Adipocyte (in vitro differentiated cells): Measurements from ENCODE around the gene CCNQ.
A peak's percentile ranks its signal among the peaks of the same experiment; 100 is the strongest.

ENCODE experiments used
- DNase-seq: peaks from one replicate; pipeline ENCODE4 v3.0.0-alpha.2; 2015; ENCODE audit warnings: low read depth
- H3K27me3 ChIP-seq: replicated peaks from 2 replicates; pipeline ENCODE4 v1.7.0; 2013; ENCODE audit warnings: mild to moderate bottlenecking, low read length, moderate library complexity; ENCODE audit not compliant: control insufficient read depth, insufficient read depth
- H3K36me3 ChIP-seq: 2 replicates; pipeline ENCODE4 v1.7.0; 2013; ENCODE audit warnings: low read length, mild to moderate bottlenecking, moderate library complexity; ENCODE audit not compliant: control insufficient read depth, insufficient read depth, severe bottlenecking
- H3K4me1 ChIP-seq: 2 replicates; pipeline ENCODE4 v1.7.0; 2013; ENCODE audit warnings: mild to moderate bottlenecking, low read length, moderate library complexity; ENCODE audit not compliant: control insufficient read depth, insufficient read depth
- H3K4me3 ChIP-seq: 2 replicates; pipeline ENCODE4 v1.7.0; 2013; ENCODE audit warnings: mild to moderate bottlenecking, low read length, moderate library complexity
- H3K9ac ChIP-seq: 2 replicates; pipeline ENCODE4 v1.7.0; 2013; ENCODE audit warnings: mild to moderate bottlenecking, low read length, moderate library complexity
- H3K9me3 ChIP-seq: 2 replicates; pipeline ENCODE4 v1.7.0; 2013; ENCODE audit warnings: mild to moderate bottlenecking, low read length, moderate library complexity; ENCODE audit not compliant: control insufficient read depth

The CCNQ gene

DNA sequence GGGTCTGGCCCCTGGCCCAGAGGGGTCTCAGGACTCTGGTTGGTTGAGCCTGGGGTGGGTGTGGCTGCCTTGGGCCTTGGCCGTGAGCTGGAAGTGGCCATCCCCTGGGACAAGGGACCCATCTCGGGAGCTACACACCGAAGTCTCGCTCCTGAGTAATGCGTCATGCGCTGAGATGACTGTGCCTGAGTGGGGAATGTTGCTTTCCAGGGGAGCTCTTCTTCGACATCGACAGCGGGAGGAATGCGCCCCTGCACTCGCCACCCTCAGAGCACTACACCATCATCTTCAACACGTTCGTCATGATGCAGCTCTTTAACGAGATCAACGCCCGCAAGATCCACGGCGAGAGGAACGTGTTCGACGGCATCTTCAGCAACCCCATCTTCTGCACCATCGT lies 38.5 kb downstream of the CCNQ start:
- Histone ChIP-seq H3K27me3 (peaks cover 28% of the 10 kb centered on the region), H3K9ac (no peak overlapping the region), H3K9me3 (no peaks in the 10 kb centered on the region)

DNA sequence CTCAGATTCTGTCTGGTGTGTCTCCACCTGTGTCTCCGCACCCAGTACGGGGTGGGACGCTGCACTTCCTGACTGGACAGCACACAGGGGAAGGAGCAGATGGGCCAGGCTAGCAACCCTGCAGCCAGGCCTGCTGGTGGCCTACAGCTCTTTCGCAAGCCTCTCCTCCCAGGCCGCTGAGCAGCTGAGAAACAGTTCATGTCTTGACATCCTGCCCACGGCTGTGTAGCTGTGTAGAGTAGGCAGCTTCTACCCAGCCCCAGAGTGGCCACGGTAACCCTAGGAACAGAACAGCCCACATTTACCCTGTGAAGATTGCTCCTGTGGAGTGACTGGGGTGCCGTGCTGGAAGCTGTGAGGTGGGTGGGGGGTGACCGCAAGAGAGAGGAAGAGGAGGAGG lies 38.9 kb downstream of the CCNQ start:
- H3K27me3 ChIP-seq: peaks cover 31% of the 10 kb centered on the region
- peaks cover 14% of the 10 kb centered on the region for H3K4me1 ChIP-seq
- no peaks in the 10 kb centered on the region for H3K36me3 ChIP-seq
- H3K9ac ChIP-seq: no peak overlapping the region
- no peak overlapping the region for H3K4me3 ChIP-seq
- DNase-seq: peak; percentile 43
- H3K9me3 ChIP-seq: no peaks in the 10 kb centered on the region

More for the DNA sequence above, 38.5 kb downstream of the CCNQ start:
- Histone ChIP-seq H3K4me3 (no peak overlapping the region), H3K36me3 (no peaks in the 10 kb centered on the region), H3K4me1 (peaks cover 14% of the 10 kb centered on the region)
- DNase-seq: no peak

DNA sequence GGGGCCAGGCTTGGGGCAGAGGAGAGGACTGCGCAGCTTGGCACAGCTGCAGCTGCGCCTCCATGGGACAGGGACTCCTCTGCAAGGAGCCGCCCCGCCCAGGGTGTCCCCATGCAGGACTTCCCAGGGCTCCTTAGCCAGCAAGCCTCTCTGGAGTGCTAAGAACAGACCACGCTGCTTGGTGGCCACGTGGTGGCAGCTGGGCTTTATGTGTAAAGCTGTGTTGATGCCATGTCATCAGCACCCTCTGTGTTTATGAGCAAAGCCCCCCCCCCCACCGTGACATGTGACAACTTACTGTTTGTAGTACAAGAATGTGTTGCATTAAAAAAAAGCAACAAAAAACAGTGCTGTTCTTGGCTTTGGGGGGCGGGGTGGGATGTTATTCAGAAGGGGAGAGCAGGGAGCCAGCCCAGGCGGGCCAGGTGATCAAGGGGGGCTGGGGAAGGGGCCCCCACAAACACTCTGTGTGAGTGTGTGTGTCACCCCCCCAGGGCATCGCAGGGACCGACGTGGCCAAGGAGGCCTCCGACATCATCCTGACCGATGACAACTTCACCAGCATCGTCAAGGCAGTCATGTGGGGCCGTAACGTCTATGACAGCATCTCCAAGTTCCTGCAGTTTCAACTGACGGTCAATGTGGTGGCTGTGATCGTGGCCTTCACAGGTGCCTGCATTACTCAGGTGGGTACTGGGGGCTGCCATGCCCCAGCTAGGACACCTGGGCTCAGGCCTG lies 41.2 kb downstream of the CCNQ start:
- Histone ChIP-seq H3K4me1 (peaks cover 14% of the 10 kb centered on the region), H3K9me3 (no peaks in the 10 kb centered on the region), H3K27me3 (peaks cover 37% of the 10 kb centered on the region), H3K4me3 (no peak overlapping the region), H3K9ac (no peak overlapping the region), H3K36me3 (no peaks in the 10 kb centered on the region)
- no peak for DNase-seq

DNA sequence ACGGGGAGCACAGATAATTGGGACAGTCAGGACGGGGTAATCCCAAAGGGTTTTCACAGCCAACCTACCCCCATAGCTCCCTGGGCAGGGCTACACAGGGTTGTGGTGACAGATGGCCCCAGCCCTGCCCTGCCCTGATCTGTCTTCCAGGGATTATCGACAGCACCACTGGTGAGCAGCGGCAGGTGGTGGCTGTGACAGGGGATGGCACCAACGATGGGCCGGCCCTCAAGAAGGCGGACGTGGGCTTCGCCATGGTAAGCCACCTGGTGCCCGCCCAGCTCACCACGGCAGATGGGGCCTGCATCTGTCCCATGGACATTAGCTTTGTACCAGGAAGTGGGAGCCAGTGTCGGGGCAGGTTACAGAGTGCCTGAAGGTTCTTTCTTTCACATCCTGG lies 42.2 kb downstream of the CCNQ start:
- peaks cover 31% of the 10 kb centered on the region for H3K27me3 ChIP-seq
- peaks cover 16% of the 10 kb centered on the region for H3K4me1 ChIP-seq
- DNase-seq: no peak
- no peaks in the 10 kb centered on the region for H3K36me3 ChIP-seq
- H3K9me3 ChIP-seq: no peaks in the 10 kb centered on the region
- no peak overlapping the region for H3K9ac ChIP-seq
- H3K4me3 ChIP-seq: no peak overlapping the region

DNA sequence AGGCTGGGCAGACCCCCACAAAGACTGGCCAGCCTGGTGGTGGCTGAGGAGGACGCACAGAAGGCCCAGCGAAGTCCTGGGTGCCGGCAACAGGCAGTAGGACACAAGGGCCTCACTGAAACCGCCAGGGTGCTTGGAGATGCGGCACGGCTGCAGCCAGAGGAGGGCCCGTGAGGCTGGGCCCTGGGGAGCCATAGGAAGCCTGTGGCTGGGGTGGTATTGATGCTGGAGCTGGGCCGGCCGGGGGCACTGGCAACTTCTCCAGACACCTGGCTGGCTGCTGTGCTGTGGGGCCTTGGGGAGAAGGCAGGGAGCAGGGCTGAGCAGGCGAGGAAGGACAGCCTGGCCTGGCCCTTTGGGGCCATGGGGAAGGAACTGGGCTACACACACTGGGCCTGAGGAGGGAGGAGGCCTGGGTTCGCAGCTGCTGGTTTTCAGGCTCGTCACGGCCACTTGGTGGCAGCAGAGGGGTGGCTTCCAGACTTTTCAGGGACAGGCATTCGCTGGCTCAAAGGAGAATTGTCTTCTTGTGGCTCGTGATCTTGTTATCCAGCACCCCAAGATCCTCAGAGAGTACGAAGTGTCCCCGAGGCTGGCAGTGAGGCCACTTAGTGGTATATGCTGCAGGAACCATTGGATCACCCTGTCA lies 44.3 kb downstream of the CCNQ start:
- Histone ChIP-seq H3K4me3 (no peak overlapping the region), H3K9ac (no peak overlapping the region), H3K36me3 (no peaks in the 10 kb centered on the region), H3K9me3 (no peaks in the 10 kb centered on the region), H3K4me1 (peaks cover 15% of the 10 kb centered on the region), H3K27me3 (peaks cover 37% of the 10 kb centered on the region)
- peak; percentile 75 for DNase-seq

GRCh38 chrX:153551135-153551534 lies 47.8 kb downstream of the CCNQ start:
- Histone ChIP-seq H3K9ac (no peak overlapping the region), H3K27me3 (peaks cover 54% of the 10 kb centered on the region), H3K9me3 (no peaks in the 10 kb centered on the region), H3K36me3 (no peaks in the 10 kb centered on the region), H3K4me1 (peaks cover 6% of the 10 kb centered on the region), H3K4me3 (no peak overlapping the region)
- peak; percentile 19 for DNase-seq

DNA sequence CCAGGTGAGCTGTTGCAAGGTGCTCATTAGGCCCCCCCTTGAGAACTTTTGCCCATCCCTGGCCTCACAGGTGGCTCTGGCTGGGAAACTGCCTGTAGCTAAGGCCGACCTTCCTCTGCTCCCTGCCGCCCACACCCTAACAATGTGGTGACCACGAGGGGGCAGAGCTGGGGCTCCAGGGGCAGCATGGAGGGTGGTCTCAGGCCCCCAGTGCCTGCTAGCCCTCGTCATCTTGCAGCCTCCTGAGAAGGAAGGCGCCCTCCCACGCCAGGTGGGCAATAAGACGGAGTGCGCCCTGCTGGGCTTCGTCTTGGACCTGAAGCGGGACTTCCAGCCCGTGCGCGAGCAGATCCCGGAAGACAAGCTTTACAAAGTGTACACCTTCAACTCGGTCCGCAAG lies 49.1 kb downstream of the CCNQ start:
- no peak overlapping the region for H3K4me3 ChIP-seq
- peaks cover 6% of the 10 kb centered on the region for H3K4me1 ChIP-seq
- no peaks in the 10 kb centered on the region for H3K9me3 ChIP-seq
- no peak overlapping the region for H3K9ac ChIP-seq
- no peaks in the 10 kb centered on the region for H3K36me3 ChIP-seq
- peaks cover 42% of the 10 kb centered on the region for H3K27me3 ChIP-seq
- DNase-seq: no peak

- Histone ChIP-seq H3K27me3 (peaks cover 42% of the 10 kb centered on the region), H3K4me3 (no peak overlapping the region), H3K36me3 (no peaks in the 10 kb centered on the region), H3K9me3 (no peaks in the 10 kb centered on the region), H3K4me1 (peaks cover 6% of the 10 kb centered on the region), H3K9ac (no peak overlapping the region)
- no peak for DNase-seq
Observed at GRCh38 chrX:153549231-153549630, 49.7 kb downstream of the CCNQ start.

- no peak for DNase-seq
- peaks cover 33% of the 10 kb centered on the region for H3K27me3 ChIP-seq
- H3K9ac ChIP-seq: no peak overlapping the region
- no peak overlapping the region for H3K4me3 ChIP-seq
- H3K4me1 ChIP-seq: peaks cover 6% of the 10 kb centered on the region
- no peaks in the 10 kb centered on the region for H3K9me3 ChIP-seq
- no peaks in the 10 kb centered on the region for H3K36me3 ChIP-seq
Observed at GRCh38 chrX:153547195-153547594, 51.7 kb downstream of the CCNQ start.

DNA sequence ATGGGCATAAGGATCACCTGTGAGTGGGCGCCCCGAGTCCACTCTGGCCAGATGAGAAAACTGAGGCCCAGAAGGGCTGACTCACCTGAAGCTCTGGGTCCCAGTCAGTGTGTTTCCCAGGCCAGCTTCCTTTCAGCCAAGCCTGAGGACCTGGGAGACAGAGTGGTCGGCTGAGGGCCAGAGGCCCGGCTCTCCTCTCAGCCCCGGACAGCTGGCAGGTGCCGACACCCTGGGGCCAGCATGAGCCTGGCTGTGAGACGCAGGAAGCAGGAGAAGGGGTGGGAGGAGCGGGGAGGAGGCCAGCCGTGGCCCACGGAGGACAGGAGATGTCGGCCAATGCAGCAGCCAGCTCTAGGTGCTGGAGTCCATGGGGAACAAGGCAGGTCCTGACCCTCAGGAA lies 52.6 kb downstream of the CCNQ start:
- Histone ChIP-seq H3K9ac (no peak overlapping the region), H3K36me3 (no peaks in the 10 kb centered on the region), H3K9me3 (no peaks in the 10 kb centered on the region), H3K4me1 (peaks cover 1% of the 10 kb centered on the region), H3K4me3 (no peak overlapping the region), H3K27me3 (peaks cover 31% of the 10 kb centered on the region)
- no peak for DNase-seq

DNA sequence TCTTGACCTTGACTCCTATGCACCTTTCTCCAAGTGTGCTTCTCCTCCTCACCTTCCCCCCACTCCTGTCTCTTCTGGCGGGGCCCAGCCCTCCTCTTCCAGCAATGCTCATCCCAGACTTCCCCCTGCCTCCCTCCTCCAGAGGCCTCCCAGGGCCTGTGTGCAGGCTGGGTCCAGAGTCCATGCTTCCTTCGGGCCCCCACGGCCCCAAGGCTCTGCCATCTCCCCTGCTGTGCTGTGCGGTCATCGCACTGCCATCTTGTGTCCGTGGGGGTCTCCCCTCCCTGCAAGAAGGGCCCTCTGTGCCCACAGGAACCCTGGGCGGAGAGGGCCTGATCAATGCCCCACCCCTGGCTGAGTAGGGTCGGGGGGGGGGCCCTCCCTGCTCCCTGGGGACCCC lies 54.2 kb downstream of the CCNQ start:
- Histone ChIP-seq H3K36me3 (no peaks in the 10 kb centered on the region), H3K9ac (no peak overlapping the region), H3K4me1 (no peaks in the 10 kb centered on the region), H3K9me3 (no peaks in the 10 kb centered on the region), H3K27me3 (peaks cover 25% of the 10 kb centered on the region), H3K4me3 (no peak overlapping the region)
- DNase-seq: no peak
